Ovary (tissue), 3 donors: ENCODE measurements around the gene RHEB.

ENCODE experiments used
- CTCF ChIP-seq, 3 donors: fragments of 450-650 bp in 2 of 3; fragments of 200-600 bp in 1 of 3; IDR thresholded peaks; one replicate each; pipeline versions ENCODE4 v1.5.1 to v1.8.0; 2016 to 2022; ENCODE audit warnings: antibody characterized with exemption in 3 of 3, mild to moderate bottlenecking in 1 of 3
- EP300 ChIP-seq: sonication (generic); formaldehyde crosslinking; IDR thresholded peaks from one replicate; pipeline ENCODE4 v1.6.1; 2017; ENCODE audit warnings: antibody characterized with exemption
- POLR2A ChIP-seq: fragments of 450-650 bp; IDR thresholded peaks from one replicate; pipeline ENCODE4 v1.6.1; 2017; ENCODE audit warnings: antibody characterized with exemption, mild to moderate bottlenecking, moderate library complexity
- donor health status: DM: no; HTN: no; CAD: no.

GRCh38 chr7:151542606-151543130 is 23.0 kb upstream of the RHEB start:
- no peak for TF ChIP-seq CTCF (IDR thresholded peaks at IDR 0.05)
- TF ChIP-seq POLR2A, result no peak
- TF ChIP-seq EP300, result no peak
